ENCODE measurements around the gene SEPTIN12. TPM values are rescaled to one million over a fixed set of nuclear protein-coding genes. Genes with fewer than 3 reads are reported as not detected.

SEPTIN12 gene
- total and polyA plus RNA-seq, 2 of the 8 experiments (the other 6 are each of a cell fraction or from before 2014, with no cell fraction given), result 0.24 TPM; not detected in 1

DNA sequence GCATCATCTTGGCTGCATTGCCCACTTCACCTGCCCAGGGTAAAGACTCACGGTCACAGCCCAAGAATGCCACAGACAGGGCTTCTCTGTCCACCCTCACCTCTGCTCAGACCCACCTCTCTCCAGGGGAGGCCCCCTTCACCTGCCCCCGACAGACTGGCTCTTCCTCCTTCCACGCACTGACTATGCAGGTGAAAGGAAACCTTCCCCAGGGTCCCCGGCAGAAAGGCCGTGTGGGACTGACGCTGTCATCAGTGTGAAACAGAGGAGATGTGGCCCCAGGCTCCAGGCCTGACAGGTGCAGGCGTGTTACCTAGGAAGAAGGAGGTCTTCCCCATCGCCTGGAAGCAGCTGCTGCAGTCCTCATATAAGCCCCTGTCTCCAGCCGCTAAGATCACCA, 23.6 kb upstream of the SEPTIN12 start:
- H4K20me1 ChIP-seq (replicated peaks in 1 of 2; ENCODE audit: control insufficient read depth in 1 of 2, insufficient read depth in 2 of 2, low read length in 2 of 2), result peaks cover 0 to 6% of the 10 kb centered on the region in 2 experiments
- CTCF ChIA-PET (ENCODE audit: partially characterized antibody), result interaction anchor here (0.6 kb wide), 3 partner anchors 82 to 1033 kb away, joined by 3 read pairs; no protein-coding TSS in a partner anchor
- TF ChIP-seq TAF7 (optimal IDR thresholded peaks at IDR 0.05; ENCODE audit: borderline replicate concordance, low read depth, low read length), result no peak
- TF ChIP-seq, protein P1, sequence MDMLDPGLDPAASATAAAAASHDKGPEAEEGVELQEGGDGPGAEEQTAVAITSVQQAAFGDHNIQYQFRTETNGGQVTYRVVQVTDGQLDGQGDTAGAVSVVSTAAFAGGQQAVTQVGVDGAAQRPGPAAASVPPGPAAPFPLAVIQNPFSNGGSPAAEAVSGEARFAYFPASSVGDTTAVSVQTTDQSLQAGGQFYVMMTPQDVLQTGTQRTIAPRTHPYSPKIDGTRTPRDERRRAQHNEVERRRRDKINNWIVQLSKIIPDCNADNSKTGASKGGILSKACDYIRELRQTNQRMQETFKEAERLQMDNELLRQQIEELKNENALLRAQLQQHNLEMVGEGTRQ (IDR thresholded peaks at IDR 0.05; ENCODE audit: low read length), result no peak
- no peak overlapping the region for H2AFZ ChIP-seq (ENCODE audit: low read length)
- no peak overlapping the region for H4K8ac ChIP-seq (ENCODE audit: extremely low read depth, insufficient read depth, low read length)
- no peak overlapping the region for H3K9ac ChIP-seq (replicated peaks in 1 of 4; ENCODE audit: extremely low read depth in 1 of 4, low read depth in 3 of 4, low read length in 3 of 4)
- no peak overlapping the region for H3K56ac ChIP-seq (replicated peaks; ENCODE audit: insufficient read length, low read depth, low read length)
- H3K79me2 ChIP-seq (ENCODE audit: control insufficient read depth in 1 of 2, insufficient read depth in 2 of 2, low read length in 2 of 2), result no peaks in the 10 kb centered on the region
- no peak overlapping the region for H4K91ac ChIP-seq (replicated peaks; ENCODE audit: insufficient read length, low read length)
- no peaks in the 10 kb centered on the region for H3K9me3 ChIP-seq (ENCODE audit: insufficient read depth in 2 of 2, low read depth in 1 of 2, low read length in 1 of 2)
- POLR2A ChIA-PET (ENCODE audit: partially characterized antibody), result interaction anchor here (0.7 to 1.4 kb wide), 5 partner anchors 10 to 38 kb away, joined by 3 to 5 read pairs (median 3); partner anchors contain the start of gene ROGDI
- no peaks in the 10 kb centered on the region for H3K4me1 ChIP-seq (replicated peaks in 1 of 4; ENCODE audit: control insufficient read depth in 3 of 4, insufficient read depth in 4 of 4, low read length in 3 of 4)
- no peak overlapping the region for H3K4ac ChIP-seq (replicated peaks; ENCODE audit: insufficient read length, low read depth, low read length)
- H2AK5ac ChIP-seq (ENCODE audit: low read depth, low read length), result no peak overlapping the region
- no peak overlapping the region for H2BK15ac ChIP-seq (ENCODE audit: low read length)
- no peak overlapping the region for H2BK12ac ChIP-seq (ENCODE audit: low read depth, low read length)
- H3K27me3 ChIP-seq (replicated peaks in 1 of 4; ENCODE audit: control insufficient read depth in 3 of 4, extremely low read depth in 1 of 4, insufficient read depth in 3 of 4, low read length in 3 of 4), result no peaks in the 10 kb centered on the region
- H3K4me2 ChIP-seq (ENCODE audit: insufficient read depth in 1 of 2, low read depth in 2 of 2, low read length in 2 of 2), result no peak overlapping the region
- H2BK20ac ChIP-seq (ENCODE audit: low read length), result no peak overlapping the region
- H3K36me3 ChIP-seq (ENCODE audit: control insufficient read depth in 2 of 4, insufficient read depth in 4 of 4, low read length in 3 of 4), result peaks cover 10 to 52% (median 39%) of the 10 kb centered on the region in 4 experiments
- no peak overlapping the region for H3K4me3 ChIP-seq (ENCODE audit: extremely low read depth in 1 of 4, insufficient read depth in 2 of 4, low read depth in 3 of 4, low read length in 4 of 4)
- H2BK120ac ChIP-seq (replicated peaks; ENCODE audit: low read depth, low read length), result no peak overlapping the region
- 85% methylated on average over 9 of the region's 9 CpGs; no CpG with 5 or more reads in 1 of the 2 experiments for WGBS, 2 experiments (ENCODE audit: extremely low coverage in 1 of 2, insufficient coverage in 1 of 2, insufficient read length in 1 of 2, insufficient replicate concordance in 2 of 2, low coverage in 1 of 2, low lambda C conversion rate in 2 of 2, missing lambda C conversion rate in 1 of 2)
- H2BK5ac ChIP-seq (ENCODE audit: low read depth, low read length), result no peak overlapping the region
- no peak for FAIRE-seq
- H3K18ac ChIP-seq (ENCODE audit: extremely low read depth, low read length), result no peak overlapping the region
- no peaks in the 10 kb centered on the region for H3K79me1 ChIP-seq (ENCODE audit: low read depth, low read length)
- no peak overlapping the region for H3K27ac ChIP-seq (ENCODE audit: low read depth, low read length)
- no peak for DNase-seq (ENCODE audit: low read depth in 1 of 2, low spot score in 2 of 2)
- no peak overlapping the region for H4K5ac ChIP-seq (ENCODE audit: insufficient read length, low read depth, low read length)
- H3K23ac ChIP-seq (ENCODE audit: insufficient read length), result no peak overlapping the region
- H3K23me2 ChIP-seq (ENCODE audit: low read depth, low read length), result no peaks in the 10 kb centered on the region
- H3K14ac ChIP-seq (ENCODE audit: insufficient read length), result no peak overlapping the region

Data from H1 (cell line).